Measurements from ENCODE around the gene DNAJC17. TPM values are rescaled to one million over a fixed set of nuclear protein-coding genes. Genes with fewer than 3 reads are reported as not detected.

The DNAJC17 gene, protein sequence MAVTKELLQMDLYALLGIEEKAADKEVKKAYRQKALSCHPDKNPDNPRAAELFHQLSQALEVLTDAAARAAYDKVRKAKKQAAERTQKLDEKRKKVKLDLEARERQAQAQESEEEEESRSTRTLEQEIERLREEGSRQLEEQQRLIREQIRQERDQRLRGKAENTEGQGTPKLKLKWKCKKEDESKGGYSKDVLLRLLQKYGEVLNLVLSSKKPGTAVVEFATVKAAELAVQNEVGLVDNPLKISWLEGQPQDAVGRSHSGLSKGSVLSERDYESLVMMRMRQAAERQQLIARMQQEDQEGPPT
- total RNA-seq: 18.1 and 24.5 TPM in 2 replicates

DNA sequence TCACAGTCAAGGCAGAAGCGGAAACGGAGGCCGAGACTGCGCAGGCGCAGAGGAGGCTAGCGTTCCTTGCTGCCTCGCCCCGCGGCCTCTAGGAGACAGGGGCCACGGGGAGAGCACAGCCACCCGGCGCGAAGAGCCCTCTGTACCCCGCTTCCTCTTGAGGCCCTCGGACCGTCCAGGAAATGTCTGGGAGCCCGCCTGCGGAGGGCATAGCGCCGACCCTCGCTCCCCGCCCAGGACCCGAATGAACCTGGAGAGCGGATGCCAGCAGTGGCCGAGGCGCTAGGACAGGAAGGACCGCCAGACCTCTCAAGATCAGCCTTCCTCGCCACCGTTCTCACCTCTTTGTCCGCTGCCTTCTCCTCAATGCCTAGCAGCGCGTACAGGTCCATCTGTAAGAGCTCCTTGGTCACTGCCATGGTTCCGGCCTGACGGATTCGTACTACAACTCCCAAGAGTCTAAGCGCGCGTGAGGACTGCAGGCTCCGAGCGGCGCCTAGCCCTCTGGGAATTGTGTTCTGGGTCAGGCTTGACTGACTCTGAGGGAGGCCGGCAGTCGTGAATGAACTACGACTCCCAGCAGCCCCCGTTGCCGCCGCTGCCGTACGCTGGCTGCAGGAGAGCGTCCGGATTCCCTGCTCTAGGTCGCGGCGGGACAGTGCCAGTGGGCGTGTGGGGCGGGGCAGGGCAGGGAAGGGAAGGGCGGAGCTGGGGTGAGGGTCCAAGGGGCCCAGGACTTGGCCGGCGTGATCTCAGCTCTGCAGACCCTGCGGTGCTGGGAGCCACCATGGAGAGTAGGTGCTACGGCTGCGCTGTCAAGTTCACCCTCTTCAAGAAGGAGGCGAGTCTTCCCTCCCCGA lies at the start of gene DNAJC17, which contains the start of gene ZFYVE19:
Gene DNAJC17, minus strand, starts transcription at position 446 of the 860 bp plus-strand sequence. Its CDS starts 27 bp downstream, at position 419.
Gene ZFYVE19, plus strand, starts transcription at position 62 of the 860 bp plus-strand sequence. Its CDS starts 501 bp downstream, at position 563.

DNA sequence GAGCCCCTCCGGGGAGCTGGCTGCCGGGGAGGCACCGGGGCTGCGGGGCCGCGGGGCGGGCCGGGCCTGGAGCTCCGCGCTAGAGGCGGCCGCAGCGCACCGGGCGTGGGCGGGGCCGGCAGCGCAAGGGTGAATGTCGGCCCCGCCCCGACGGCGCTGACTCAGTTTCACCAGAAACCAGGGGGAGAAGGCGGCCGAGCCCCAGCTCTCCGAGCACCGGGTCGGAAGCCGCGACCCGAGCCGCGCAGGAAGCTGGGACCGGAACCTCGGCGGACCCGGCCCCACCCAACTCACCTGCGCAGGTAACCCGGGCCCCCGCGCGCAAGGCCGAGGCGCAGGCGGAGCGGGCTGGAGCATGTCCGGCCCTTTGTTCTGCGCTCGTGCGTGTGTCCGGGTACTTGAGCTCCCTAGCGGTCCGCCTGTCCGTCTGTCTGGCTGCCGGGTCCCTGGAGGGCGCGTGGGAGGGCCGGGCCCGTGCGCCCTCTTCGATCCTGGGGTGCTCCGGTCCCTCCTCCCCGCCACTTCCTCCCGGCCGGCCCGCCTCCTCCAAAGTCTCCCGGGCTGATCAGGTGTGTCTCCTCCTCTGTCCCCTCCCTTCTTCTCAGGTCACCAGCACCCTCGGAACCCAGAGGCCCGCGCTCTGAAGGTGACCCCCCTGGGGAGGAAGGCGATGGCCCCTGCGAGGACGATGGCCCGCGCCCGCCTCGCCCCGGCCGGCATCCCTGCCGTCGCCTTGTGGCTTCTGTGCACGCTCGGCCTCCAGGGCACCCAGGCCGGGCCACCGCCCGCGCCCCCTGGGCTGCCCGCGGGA lies 36.8 kb upstream of the DNAJC17 start, which contains the start of gene SPINT1:
Gene SPINT1, plus strand, starts transcription at position 164 of the 811 bp plus-strand sequence. Its CDS starts 507 bp downstream, at position 671.

GRCh38 chr15:40828447-40829036 lies 21.3 kb upstream of the DNAJC17 start, which contains the start of gene PPP1R14D:
TSS of gene PPP1R14D (minus strand) at chr15:40828708. CDS start at chr15:40828641, 67 bp downstream.

GRCh38 chr15:40769274-40770146 lies 37.8 kb downstream of the DNAJC17 start, which contains the start of gene C15orf62:
TSS of gene C15orf62 (plus strand) at chr15:40769980. CDS start at chr15:40770496, 516 bp downstream.

DNA sequence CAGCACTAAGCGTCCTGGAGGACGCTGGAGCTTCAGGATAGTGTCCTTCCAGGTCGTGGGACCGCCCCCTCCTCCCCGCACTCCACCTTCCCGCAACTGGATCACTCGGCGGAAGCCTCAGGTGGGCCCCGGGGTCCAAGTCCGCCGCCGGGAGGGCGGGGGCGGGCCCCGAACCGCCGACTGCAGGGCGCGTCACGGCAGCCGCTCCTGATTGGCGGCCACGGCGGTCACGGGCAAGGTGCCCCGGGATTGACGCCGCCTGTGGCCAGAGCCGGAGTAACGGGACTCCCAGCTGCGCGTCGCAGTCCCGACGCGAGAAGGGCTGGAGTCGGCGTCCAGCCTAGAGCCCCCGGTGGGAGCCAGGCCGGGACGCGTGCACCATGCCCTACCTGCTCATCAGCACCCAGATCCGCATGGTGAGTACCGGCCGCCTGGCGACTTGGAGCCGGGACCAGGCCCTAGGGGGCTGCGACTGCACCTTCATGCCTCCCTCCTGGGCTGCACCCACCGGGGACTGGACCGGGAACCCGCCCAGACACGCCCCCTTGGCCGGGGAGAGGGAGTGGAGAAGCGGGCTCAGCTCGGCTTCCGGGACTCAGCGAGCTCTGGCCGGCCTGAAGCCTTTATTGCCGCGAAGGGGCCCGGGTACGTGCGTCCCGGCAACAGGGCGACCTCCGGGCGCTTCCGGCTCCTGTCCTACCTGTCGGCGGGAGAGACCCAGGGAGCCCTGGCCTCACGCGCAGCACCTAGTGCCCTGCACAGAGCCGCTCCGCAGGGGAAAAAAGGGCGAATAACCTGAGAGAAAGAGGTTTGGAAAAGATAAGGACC lies 43.3 kb downstream of the DNAJC17 start, which contains the start of gene GCHFR:
Gene GCHFR, plus strand, starts transcription at position 268 of the 828 bp plus-strand sequence. Its CDS starts 113 bp downstream, at position 381.

GRCh38 chr15:40754883-40755811 lies 52.1 kb downstream of the DNAJC17 start, which contains the start of gene RMDN3:
TSS of gene RMDN3 (minus strand) at chr15:40755254. CDS start at chr15:40754783, 471 bp downstream.

Other genes starting within 250 kb of the DNAJC17 start
- 15.7 and 17.2 TPM in 2 replicates for gene CCDC32, start 242.4 kb downstream of the DNAJC17 start, total RNA-seq
- gene RPUSD2, start 238.2 kb downstream of the DNAJC17 start, total RNA-seq: 6.1 and 8.5 TPM in 2 replicates
- gene KNL1, start 213.2 kb downstream of the DNAJC17 start, total RNA-seq: 1.5 and 2.3 TPM in 2 replicates
- 1.2 and 5.6 TPM in 2 replicates for gene RAD51, start 112.3 kb downstream of the DNAJC17 start, total RNA-seq
- gene RMDN3, start 52.2 kb downstream of the DNAJC17 start, total RNA-seq: 21.8 and 28.2 TPM in 2 replicates
- 26.3 and 32.4 TPM in 2 replicates for gene GCHFR, start 43.4 kb downstream of the DNAJC17 start, total RNA-seq
- 0.34 TPM in 1 of 2 replicates, not detected in the other for gene C15orf62, start 37.5 kb downstream of the DNAJC17 start, total RNA-seq
- 16.0 and 25.7 TPM in 2 replicates for gene ZFYVE19, start 384 bp downstream of the DNAJC17 start, total RNA-seq
- not detected in 2 replicates for gene PPP1R14D, start 21.2 kb upstream of the DNAJC17 start, total RNA-seq
- gene SPINT1, start 36.6 kb upstream of the DNAJC17 start, total RNA-seq: 0.09 and 0.58 TPM in 2 replicates
- not detected in 2 replicates for gene RHOV, start 66.8 kb upstream of the DNAJC17 start, total RNA-seq
- gene VPS18, start 87.0 kb upstream of the DNAJC17 start, total RNA-seq: 26.6 and 30.7 TPM in 2 replicates
- 0.26 TPM in 1 of 2 replicates, not detected in the other for gene DLL4, start 121.9 kb upstream of the DNAJC17 start, total RNA-seq
- gene CHAC1, start 146.0 kb upstream of the DNAJC17 start, total RNA-seq: 33.9 and 60.4 TPM in 2 replicates

Data from pericardium fibroblast (primary cell).